GM12864 (cell line): Measurements from ENCODE around the gene GPATCH8.

Experiments
- DNase-seq: peaks from one replicate; pipeline ENCODE4 v3.0.0-alpha.2; 2011; ENCODE audit warnings: low read depth
- H3K4me3 ChIP-seq: 2 replicates; pipeline ENCODE4 v1.5.1; 2011; ENCODE audit warnings: mild to moderate bottlenecking, low read depth, low read length, control low read depth
- TF ChIP-seq, protein P1 (sequence below): IDR thresholded peaks from 2 replicates; pipeline ENCODE4 v1.5.1; 2011; ENCODE audit warnings: low read depth, mild to moderate bottlenecking, moderate library complexity, low read length, control low read depth, inconsistent platforms; ENCODE audit errors: missing control alignments

GPATCH8 gene

DNA sequence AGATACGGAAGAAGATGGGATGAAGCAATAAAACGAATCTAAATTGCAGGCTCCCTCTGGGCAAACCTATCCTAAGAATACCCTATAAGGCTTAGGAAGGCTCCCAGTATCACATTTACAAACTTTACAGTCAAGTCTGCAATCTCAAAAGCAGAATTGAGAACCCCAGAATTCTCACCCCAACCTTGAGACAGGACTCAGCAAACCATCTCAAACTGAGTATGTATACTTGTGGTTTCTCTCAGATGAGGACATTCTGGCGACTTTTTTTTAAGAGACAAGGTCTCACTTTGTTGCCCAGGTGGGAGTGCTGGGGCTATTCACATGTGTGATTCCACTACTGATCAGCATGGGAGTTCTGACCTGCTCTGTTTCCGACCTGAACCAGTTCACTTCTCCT is 94.4 kb downstream of the GPATCH8 start:
- peak; percentile 30 for DNase-seq
- H3K4me3 ChIP-seq, result no peak overlapping the region
- TF ChIP-seq, protein P1, sequence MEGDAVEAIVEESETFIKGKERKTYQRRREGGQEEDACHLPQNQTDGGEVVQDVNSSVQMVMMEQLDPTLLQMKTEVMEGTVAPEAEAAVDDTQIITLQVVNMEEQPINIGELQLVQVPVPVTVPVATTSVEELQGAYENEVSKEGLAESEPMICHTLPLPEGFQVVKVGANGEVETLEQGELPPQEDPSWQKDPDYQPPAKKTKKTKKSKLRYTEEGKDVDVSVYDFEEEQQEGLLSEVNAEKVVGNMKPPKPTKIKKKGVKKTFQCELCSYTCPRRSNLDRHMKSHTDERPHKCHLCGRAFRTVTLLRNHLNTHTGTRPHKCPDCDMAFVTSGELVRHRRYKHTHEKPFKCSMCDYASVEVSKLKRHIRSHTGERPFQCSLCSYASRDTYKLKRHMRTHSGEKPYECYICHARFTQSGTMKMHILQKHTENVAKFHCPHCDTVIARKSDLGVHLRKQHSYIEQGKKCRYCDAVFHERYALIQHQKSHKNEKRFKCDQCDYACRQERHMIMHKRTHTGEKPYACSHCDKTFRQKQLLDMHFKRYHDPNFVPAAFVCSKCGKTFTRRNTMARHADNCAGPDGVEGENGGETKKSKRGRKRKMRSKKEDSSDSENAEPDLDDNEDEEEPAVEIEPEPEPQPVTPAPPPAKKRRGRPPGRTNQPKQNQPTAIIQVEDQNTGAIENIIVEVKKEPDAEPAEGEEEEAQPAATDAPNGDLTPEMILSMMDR, result no peak

DNA sequence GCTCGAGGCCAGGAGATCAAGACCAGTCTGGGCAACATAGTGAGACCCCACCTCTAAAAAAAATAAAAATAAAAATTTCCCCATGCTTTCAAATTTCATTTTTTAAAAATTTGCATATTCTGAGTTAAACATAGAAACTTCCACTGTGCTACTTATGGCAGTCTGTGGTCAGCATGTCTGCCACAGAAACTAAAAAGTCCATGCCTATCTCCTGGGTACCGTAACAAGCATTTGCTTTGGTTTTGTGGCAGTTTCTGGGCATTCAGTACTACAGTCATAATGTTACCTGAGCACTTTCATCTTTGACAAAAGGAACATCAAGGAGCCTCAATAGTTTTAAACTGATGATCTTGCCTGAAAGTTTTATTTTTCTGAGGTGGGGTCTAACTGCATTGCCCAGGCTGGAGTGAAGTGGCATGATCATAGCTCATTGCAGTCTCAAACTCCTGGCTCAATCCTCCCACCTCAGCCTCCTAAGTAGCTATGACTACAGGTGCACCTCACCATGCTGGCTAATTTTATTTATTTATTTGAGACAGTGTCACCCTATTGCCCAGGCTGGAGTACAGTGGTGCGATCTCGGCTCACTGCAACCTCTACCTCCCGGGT is 100.5 kb downstream of the GPATCH8 start:
- H3K4me3 ChIP-seq, result no peak overlapping the region
- TF ChIP-seq, protein P1, result no peak
- DNase-seq, result peak; percentile 60

DNA sequence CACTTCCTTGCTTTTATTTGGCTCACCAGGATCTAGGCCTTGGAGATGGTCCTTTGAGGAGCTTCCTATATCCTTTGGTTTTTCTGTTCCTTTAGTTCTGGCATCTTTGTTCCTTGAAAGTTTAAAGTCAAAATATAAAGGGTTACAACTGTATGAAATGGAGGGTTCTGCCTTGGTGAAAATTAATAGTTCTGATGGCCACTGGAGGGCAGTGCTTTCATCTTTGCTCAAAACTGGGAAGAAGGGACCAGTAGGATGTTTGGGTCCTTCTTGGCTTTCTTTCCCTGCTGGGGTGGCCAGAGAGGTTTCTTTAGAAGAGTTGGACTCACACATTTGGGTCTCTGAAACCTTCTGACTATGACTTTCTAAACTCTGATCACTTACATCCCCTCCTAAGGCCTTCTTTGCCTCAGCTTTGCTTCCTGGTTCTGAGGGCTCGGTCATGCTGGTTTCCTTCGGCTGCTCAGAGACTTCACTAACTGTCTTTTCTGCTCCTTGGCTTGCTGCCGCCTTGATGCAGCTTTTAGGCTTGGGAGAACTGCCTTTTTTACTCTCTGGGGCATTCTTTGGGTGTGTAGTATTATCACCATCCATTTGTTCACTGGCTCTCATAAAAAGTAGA is 102.9 kb downstream of the GPATCH8 start:
- H3K4me3 ChIP-seq, result no peak overlapping the region
- TF ChIP-seq, protein P1, result peak; percentile 61
- no peak for DNase-seq

DNA sequence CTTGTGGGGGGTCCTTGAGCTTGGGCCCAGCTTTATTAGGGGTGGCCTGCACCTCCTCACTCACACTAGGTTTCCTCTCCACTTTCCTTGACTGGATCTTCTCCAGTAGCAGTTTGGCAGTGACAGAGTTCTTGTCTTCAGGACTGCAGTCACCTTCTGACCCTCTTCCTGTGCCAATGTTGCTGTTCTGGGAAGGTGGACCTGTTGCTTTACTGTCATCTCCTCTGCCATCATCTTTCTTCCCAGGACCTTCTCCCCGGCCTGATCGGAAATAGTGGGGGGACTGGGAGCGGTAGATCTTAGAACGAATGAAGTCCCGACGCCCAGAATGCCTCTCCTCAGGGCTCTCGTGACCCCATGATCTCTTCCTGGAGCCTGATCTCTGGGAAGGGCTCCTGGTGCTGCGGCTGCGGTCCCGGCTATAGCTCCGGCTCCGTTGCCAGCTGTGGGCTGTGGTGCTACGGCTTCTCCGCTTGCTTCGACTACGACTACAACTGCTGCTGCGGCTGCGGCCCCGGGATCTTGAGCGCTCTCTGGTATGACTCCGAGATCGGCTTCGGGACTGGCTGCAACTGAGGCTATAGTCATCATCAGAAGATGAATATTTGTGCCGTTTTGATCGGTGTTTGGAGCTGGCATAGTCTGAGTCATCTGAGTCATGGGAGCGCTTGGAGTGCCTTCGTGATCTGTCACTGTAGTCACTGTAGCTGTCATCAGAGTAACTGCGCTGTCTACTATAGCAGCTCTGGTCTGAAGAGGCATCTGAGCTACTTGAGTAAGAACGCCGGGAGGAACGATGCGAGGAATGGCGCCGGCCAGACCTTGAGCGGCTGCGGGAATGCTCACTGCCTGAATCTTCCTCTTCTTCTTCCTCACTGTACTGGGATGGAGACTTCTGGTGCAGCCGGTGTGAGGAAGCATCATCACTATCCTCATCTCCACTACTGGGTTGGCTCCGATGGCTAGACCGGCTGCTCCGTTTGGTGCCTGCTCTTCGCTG is 104.2 kb downstream of the GPATCH8 start:
- no peak for DNase-seq
- TF ChIP-seq, protein P1, result no peak
- no peak overlapping the region for H3K4me3 ChIP-seq

DNA sequence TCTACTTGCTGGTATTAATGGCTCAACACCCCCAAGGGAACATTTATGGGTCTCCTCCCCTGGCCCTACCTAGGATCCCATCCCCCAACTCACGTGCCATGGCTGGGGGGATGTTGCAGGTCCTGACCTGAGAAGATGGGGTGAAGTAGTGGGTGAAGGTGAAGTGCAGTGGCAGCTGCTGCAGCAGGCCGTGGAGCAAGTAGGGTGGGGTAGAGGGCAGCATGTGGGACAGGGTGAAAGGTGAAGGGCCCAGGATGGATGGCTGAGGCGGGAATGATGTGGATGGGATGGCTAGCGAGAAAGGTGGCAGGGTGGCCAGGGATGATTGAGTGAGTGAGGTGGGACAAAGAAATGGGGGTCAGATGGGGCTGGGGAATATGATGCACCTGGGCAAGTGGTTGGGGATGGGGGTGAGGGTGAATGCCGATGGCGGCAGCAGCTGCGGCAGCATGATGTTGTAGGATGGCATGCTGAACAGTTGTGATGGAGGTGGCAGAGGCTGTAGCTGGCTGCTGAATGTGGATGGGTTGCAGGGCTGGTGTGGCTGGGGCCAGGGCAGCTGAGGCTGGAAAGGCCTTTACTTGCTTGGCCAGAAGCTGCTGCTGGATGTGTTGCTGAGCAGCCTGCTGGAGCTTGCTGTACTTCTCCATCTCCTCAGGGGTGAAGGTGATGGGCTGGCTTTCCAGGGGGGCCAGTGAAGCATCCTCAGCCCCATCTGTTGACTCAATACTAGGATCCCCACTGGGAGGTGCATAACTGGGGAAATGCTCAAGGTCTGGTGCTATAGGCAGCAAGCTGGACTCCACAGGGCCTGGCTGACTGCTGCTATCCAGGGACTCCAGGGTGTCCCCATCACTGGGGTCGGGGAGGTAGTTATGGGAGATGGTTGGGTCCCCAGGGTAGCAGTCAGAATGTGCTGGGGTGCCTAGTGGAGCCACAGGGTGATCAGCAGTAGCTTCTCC is 105.4 kb downstream of the GPATCH8 start:
- TF ChIP-seq, protein P1, result no peak
- DNase-seq, result no peak
- H3K4me3 ChIP-seq, result no peak overlapping the region

DNA sequence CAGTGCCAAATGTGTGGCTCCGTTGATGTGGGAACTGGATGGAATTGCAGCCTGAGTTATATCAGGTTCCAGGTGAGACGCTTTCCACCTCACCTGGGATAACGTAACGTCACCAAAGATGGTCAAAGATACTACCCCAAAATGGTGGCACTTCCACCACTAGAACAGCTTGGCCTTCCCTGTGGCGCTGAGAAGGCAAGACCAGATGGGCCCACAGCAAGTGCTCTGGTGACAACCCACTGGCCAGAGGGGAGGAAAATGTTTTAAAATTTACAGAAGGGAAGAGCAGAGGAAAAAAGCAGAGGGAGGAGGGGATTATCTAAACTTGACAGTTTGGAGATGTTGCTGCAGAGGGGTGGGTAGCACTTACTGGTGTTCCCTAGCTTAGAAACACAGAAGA is 106.3 kb downstream of the GPATCH8 start:
- H3K4me3 ChIP-seq, result no peak overlapping the region
- TF ChIP-seq, protein P1, result no peak
- no peak for DNase-seq
